Right hindlimb (tissue), 1 donor: Measurements from ENCODE around the gene PRSS23.

Source experiments
- DNase-seq: peaks from one replicate; pipeline ENCODE4 v3.0.0-alpha.2; 2018

PRSS23 gene

DNA sequence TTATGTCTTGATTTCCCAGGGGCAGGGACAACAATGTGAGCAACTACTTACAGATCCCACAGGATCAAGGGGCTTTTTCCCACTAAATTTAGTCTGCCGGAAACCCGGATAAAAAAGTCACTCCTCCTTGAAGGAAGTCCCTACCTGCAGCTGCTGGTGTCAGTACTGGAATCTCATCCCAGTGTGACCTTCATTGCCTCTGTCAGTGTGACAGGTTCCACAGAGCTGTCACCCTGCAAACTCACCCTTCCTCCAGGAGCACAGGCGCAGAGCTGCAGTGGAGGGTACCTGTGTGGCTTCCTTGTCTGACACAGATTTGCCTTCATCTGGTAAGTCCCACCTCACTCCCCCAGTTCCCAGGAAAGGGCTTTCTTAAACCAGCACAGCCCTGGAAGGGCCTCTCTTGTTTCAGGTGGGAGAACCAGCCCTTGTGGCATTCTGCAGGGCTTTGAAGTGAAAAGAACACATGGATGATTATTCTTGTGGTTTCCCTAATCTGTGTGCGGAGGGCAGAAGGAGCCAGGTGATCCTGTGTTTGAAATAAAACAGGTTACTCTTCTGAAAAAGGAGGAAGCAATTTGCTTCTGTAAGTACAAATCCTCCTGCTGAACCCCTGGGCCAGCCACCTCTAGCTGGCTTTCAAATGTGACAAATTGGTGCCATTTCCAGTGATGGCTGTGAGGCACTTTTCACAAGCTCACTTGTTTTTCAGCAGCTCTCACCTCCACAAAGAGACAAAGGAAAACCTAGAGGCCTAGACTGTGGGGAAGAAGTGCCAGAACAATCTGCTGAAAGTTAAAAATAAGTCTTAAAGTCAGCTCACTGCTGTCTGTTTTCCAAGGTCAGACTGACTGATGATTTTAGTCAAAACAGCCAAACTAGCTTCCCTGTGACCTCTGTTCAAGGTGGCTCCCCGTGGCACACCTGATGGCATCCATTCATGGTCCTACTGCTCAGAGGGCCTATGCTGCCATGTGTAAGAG is 9.2 kb upstream of the PRSS23 start:
- no peak for DNase-seq

DNA sequence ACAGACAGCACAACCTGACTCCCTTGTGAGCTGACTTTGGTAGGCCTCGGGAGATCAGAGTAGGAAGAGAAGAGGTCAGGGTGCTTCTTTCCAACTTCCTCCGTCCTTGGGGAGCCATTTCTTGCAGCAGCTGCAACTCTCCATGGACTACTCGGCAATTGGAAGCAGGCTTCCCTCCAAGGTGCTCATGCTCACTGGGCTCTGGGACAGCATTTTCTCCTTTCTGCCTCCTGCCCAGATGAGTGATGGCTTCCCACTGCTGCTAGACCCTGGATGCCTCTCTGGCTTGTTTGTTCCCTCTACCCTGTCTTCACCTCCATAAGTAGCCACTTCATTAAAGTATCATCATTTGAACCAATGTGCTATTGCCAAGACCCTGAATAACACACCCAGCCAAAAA is 8.2 kb upstream of the PRSS23 start:
- no peak for DNase-seq

DNA sequence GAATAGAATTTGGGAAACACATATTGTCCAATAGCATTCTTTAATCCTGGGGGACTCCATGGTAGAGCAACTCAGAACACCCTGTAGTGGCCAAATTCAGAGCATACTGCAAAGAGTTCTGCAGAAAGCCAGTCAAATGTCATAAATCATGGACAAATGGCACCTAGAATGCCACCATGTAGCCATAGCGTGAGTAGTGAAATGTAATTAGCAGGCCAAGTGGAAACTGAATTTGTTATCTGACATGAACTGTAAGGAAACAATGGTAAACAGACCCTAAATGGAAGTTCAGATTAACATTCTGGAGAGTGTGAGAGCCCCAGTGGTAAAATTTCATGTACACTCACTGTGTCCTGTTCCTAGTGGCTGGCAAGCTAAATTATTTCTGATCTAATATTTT is 7.0 kb upstream of the PRSS23 start:
- no peak for DNase-seq

DNA sequence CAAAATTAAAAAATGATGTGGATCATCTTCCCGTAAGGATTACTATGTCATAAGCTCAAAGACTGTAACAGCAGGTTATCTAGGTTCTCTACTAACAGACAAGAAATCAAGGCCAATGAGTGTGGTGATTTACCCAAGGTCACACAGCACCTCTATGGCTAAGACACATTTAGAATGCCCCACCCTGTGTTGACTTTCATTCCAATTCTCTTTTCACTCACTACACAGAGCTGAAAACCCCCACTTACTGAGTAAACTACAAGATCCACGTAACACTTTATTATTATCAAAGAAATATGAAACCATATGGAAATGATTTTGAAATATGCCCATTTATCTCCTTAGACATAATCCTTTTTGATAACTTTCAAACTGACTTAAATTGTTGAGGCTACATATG is 4.8 kb upstream of the PRSS23 start:
- no peak for DNase-seq

GRCh38 chr11:86795949-86796348 is 4.4 kb upstream of the PRSS23 start:
- no peak for DNase-seq

DNA sequence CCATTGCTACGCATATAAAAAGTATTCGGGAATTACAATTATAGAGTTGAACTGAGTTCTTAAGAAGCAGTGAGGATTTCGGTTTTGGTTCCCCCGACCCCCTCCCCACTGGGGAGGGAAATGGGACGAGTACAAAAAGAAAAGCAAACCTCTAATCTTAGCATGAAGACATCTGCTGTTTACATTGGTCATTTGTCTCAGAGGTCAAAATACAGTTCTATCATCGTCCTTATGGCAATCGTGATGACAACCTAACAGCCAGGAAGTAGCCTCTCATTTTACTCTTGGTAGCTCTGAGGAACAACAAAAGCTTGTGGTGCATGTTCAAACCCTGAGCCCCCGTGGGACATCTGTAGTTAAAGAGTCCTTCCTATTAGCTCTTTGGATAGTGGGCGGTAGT is 3.2 kb upstream of the PRSS23 start:
- no peak for DNase-seq

DNA sequence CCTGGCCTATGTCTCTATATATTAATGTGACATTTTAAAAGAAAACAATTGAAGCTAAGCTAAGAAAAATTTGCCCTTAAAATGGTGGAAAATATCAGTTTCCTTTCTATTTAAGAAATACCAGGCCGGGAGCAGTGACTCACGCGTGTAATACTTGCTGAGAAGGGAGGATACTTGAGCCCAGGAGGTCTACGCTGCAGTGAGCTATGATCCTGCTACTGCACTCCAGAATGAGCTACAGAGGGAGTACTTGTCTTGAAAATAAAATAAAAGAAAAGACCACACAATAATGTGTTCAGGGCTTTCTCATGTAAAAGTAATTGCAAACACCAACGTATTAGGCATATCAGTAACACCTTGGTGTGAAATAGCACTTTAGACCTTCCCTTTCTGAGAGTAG is 1.4 kb upstream of the PRSS23 start:
- no peak for DNase-seq

DNA sequence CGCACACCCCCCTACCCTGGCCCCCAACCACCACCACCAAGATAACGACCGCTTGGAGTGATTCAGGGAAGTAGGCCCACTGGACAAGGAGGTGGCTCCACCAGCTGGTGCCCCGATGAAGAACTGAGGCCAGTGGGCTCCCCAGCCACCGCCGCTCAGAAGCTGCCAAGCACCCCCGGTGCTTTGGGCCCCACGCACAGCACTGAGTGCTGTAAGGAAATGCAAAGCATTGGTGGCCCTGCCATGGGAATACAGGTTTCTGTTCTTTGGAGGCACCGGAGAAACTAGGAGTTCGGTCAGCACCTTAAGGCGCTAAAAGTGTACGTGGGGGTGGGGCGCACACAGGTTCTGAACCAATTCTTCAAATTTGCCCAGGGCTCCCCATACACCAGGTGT is 664 bp upstream of the PRSS23 start:
- no peak for DNase-seq

- DNase-seq: no peak
Observed at GRCh38 chr11:86800960-86801272, 574 bp downstream of the PRSS23 start.

GRCh38 chr11:86801364-86801763 is 1.0 kb downstream of the PRSS23 start:
- no peak for DNase-seq

DNA sequence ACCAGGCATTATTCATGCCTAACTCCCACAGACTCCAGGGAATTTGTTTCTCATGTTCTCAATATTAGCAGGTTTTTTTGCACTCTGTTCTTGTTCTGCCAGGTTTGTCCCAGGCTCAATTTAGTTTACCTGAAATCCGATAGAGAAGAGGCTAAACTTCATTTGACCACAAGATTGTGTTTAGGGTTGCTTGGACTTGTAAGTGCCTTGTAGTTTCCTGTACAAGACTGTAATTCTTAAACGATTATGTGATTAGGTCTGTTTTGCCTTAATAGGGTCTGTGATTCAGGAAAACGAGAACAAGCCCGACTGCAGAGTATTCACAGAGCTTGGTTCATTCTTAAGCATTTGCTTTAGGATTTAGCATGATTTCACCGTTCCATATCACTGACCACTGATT is 1.8 kb downstream of the PRSS23 start:
- no peak for DNase-seq

GRCh38 chr11:86802601-86803051 is 2.3 kb downstream of the PRSS23 start:
- no peak for DNase-seq

- no peak for DNase-seq
Observed at GRCh38 chr11:86803136-86804045, 3.0 kb downstream of the PRSS23 start.

GRCh38 chr11:86804951-86805350 is 4.6 kb downstream of the PRSS23 start:
- no peak for DNase-seq

GRCh38 chr11:86805873-86806310 is 5.5 kb downstream of the PRSS23 start:
- no peak for DNase-seq

DNA sequence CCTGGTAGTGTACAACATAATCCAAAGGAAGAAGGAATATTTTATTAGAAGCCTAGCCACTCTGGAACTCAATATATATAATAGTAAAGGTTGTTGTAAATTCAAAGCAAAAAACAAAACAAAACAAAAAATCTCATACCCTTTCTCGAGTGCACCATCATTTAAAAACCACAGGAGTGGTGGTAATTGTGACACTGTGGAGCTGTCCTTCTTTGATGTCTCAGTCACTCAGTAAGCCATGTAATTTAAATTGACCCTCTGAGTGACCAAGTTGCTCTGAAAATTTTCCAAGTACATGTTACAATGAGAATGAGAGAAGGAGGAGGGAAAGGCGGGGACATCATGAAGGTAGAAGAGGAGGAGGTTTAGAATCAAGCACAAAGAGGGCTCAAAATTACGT is 6.6 kb downstream of the PRSS23 start:
- no peak for DNase-seq

DNA sequence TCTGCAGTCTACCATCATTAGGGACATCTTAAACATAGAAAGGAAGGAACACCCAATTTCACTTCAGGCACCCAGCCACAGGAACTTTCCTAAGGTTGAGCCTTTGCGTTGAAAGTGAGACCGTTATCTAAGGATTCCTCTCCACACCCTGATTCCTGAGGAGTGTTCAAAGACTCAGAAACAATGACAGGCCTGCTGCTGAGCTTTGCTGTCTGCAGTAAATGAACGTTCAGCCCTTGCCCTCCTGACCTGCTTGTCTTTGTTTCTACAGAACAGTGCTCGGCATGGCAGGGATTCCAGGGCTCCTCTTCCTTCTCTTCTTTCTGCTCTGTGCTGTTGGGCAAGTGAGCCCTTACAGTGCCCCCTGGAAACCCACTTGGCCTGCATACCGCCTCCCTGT is 7.0 kb downstream of the PRSS23 start:
- DNase-seq: no peak

- no peak for DNase-seq
Observed at GRCh38 chr11:86809561-86809960, 9.2 kb downstream of the PRSS23 start.

GRCh38 chr11:86810288-86810687 is 9.9 kb downstream of the PRSS23 start:
- DNase-seq: no peak

DNA sequence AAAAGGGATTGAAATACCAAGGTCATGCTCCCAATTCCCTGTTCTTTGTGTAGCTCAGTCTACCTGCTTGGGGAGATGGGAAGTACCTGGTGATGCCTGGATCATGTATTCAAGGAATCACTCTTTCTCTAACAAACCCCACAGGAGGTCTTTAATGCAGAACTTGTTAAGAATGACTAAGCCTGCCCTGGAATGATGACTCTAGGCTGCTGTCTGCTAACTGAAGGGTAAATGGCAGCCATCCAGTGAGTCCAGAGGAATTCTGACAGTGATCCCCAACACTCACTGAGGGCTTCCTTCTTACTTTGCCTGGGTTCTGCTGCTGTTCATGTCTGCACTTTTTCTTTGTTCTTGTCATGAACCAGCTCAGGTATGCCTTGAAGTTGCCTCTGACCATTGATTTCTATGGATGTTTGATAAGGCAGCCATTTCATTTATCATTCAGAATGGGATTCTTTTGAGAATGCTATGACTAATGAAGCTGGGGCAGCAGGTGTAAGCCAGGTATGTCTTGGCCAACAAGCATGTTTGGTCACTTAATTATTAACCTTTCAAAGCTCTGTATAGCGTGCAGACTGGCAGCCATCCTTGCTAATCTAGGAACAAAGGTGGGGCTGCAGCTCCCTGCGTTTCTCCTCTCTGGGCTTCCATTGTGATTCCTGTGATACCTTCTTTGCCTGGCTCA is 11.4 kb downstream of the PRSS23 start:
- DNase-seq: no peak

- DNase-seq: no peak
Observed at GRCh38 chr11:86812322-86812670, 12.0 kb downstream of the PRSS23 start.

DNA sequence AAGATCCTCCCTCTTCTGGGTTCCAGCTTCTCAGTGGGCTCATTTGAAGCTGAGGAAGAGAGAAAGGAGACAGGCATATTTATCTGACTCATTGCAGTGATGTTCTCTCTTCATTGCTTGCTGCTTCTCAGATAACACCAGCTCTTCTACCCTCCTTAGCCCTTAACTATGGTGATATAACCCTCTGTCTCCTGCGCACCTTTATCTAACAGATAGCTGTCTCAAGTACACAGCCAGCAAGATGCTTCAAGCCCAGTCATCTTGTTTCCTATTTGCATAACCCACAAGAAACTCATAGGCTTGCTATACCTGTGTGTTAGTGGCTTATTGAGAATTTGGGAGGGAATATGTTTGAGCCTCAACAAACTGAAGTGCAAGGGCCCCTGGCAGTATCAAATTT is 12.6 kb downstream of the PRSS23 start:
- DNase-seq: no peak

- no peak for DNase-seq
Observed at GRCh38 chr11:86814775-86815174, 14.4 kb downstream of the PRSS23 start.
